GM18873 (cell line): ENCODE measurements around the gene CACNA2D3.

Experiments
- ATAC-seq: cut with Tn5 transposase; IDR thresholded peaks from one replicate; pipeline ENCODE4 v1.9.1; 2021; ENCODE audit warnings: mild to moderate bottlenecking, moderate library complexity, moderate number of reproducible peaks; ENCODE audit not compliant: unreplicated experiment, low FRiP score

CACNA2D3 gene

DNA sequence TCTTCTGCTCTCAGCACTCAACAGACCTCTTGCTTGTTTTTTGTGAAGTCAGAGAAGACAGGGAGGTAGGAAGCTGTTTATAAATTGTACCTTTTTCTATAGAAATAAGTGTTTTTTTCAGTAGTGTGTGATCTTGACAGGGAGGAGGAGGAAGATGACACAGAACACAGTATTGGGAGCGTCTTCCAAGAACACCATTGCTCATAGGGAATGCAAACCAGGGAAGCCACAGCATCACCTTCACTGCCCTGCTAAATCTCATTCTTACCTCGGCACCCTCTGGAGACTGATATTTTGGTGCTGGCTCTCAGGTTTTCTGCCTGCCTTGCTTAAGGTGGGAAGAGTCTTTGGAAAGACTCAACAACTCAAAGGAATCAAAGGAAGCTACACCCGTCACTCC is 636.1 kb downstream of the CACNA2D3 start:
- no peak for ATAC-seq

GRCh38 chr3:54759166-54759565 is 636.8 kb downstream of the CACNA2D3 start:
- no peak for ATAC-seq

DNA sequence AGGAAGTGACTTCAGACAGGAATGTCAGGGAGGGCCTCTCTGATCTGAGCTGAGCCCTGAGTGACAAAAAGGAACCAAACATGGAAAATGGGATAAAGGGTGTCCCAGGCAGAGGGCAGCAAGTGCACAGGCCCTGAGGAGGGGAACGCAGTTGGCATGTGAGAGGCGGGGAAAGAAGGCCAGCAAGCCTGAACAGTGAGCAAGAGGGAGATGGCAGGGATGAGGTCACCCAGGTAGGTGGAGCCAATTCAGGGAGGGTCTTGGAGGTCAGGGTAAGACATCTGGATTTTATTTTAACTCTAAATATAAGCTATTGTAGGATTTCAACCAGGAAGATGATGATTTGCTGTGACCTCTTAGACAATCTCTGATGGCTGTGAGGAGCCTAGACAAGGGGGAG is 637.8 kb downstream of the CACNA2D3 start:
- ATAC-seq: no peak

GRCh38 chr3:54761637-54762036 is 639.3 kb downstream of the CACNA2D3 start:
- ATAC-seq: no peak

GRCh38 chr3:54764911-54765310 is 642.6 kb downstream of the CACNA2D3 start:
- no peak for ATAC-seq

GRCh38 chr3:54771050-54771449 is 648.7 kb downstream of the CACNA2D3 start:
- ATAC-seq: no peak

DNA sequence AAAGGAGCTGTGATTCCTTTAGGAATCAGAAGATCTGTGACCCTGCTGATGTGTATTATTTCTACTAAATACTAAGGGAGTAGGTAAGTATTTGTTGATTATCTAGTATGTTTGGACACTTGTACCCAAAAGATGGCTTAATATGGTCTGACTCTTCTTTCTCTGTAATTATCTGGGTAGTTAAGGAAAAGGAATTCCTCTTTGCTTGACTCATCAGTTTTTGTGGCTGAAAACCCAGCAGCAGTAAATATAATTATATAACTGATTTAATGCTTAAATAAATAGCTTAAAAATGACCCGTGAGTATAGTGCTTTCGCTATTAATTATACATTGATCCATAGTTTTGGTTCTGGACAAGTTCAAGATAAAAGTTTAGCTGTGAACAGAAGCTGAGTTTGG is 649.7 kb downstream of the CACNA2D3 start:
- no peak for ATAC-seq

GRCh38 chr3:54772746-54773145 is 650.4 kb downstream of the CACNA2D3 start:
- no peak for ATAC-seq

DNA sequence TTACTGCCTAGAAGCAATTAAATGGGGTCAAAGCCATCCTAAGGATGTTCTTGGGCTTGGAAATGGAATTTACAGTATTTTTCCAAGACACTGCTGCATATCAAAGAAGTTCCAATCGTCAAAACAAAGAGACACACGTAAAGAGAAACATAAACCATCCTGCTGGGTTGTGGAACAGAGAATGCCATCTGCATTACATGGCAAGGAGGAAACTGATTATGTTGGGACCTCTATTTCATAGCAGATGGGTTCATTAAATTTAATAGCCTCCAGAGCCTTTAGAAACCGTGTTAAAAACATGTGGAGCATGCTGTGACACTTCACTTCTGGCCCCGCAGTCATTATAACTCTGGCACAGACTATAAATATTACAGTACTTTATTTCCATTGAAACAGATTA is 650.9 kb downstream of the CACNA2D3 start:
- ATAC-seq: no peak

DNA sequence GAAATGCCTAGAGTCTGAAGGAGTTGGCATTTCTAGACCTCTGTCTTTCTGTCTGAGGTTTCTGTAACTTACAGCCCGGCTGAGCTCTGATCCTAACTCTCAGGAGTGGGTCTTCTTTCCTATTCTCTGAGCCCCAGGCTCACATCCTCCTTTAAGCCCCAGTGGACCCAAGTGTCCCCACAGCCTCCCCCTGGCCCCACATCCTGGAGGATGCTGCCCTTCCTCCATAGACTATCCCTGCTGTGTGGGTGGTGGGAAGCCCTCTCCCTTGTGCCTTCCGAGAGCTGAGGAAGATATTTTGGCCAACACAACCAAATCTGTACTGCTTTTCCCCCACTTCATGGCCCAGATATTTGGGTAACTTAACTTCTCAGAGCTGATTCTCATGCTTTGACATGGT is 654.2 kb downstream of the CACNA2D3 start:
- no peak for ATAC-seq

GRCh38 chr3:54777141-54777540 is 654.8 kb downstream of the CACNA2D3 start:
- no peak for ATAC-seq

- no peak for ATAC-seq
These were observed 658.0 kb downstream of the CACNA2D3 start for GRCh38 chr3:54780336-54780735.

- no peak for ATAC-seq
These were observed 659.4 kb downstream of the CACNA2D3 start for GRCh38 chr3:54781728-54782127.

GRCh38 chr3:54783611-54784010 is 661.3 kb downstream of the CACNA2D3 start:
- no peak for ATAC-seq

- ATAC-seq: no peak
These were observed 661.7 kb downstream of the CACNA2D3 start for GRCh38 chr3:54784021-54784420.

DNA sequence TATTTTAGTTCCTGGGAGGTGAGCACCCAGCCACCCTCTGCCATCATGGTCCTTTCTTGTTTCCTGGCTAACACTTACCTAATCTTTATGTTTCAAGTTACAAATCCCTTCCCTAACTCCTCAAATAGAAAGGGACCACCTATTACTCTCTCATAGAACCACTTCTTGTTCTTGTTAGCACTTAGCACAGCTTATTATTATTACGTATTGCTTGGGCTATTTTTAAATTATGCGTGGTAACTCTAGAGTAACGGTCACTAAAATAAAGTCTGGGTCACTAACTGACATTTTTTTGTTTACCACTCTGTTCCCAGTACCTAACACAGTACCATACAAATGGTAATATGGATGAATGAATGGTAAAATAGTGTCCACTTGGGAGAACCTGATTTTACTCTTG is 663.6 kb downstream of the CACNA2D3 start:
- ATAC-seq: no peak

- ATAC-seq: no peak
These were observed 667.7 kb downstream of the CACNA2D3 start for GRCh38 chr3:54790051-54790450.

DNA sequence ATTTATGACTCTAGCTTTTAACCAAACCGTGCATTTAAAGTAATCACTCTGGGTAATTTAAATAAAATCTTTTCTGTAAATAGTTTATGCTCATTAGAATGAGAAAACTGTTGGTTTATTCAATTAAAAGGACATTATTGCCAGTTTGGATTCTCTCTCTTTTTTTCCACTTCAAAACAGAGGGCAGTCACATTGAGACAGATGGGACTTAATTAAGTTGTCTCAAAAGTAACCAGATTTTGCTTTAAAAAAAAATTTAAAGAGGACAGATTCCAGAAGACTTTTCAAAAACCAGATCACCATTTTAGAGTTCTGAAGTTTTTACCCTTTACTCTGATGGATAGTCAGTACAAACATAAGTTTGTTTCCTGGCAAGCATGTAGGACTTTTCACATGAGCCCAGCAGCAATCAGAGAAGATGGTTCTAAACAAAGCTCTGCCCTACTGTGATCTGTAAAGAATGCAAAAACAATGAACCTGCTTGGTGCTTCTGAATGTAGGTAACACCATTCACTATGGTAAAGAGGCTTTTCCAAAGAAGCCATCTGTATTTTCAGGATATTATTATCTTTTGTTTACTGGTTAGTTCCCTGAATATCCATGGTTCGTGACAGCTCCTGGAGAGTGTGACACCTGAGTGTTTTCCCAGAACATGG is 669.3 kb downstream of the CACNA2D3 start:
- no peak for ATAC-seq

- no peak for ATAC-seq
These were observed 670.2 kb downstream of the CACNA2D3 start for GRCh38 chr3:54792584-54792983.

- no peak for ATAC-seq
These were observed 670.8 kb downstream of the CACNA2D3 start for GRCh38 chr3:54793171-54793570.

DNA sequence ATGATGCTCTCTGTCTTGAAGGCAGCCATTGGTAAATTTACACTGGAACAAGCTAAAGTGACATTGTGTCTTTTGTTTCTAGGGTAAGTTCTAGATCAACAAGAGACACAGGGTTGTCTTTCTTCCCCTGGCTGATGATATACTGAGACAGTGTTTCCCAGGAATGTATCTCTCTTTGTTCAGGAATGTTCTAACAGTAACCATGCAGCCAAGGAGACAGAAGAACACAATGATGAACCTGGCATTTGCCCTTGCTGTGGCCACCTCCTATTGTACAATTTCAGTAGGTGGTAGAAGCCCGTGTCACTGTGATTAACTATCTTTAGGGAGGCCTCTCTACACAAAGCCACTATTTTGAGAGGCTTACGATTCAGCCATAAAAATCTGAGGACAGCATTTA is 674.8 kb downstream of the CACNA2D3 start:
- ATAC-seq: no peak

GRCh38 chr3:54800478-54800877 is 678.1 kb downstream of the CACNA2D3 start:
- ATAC-seq: no peak

DNA sequence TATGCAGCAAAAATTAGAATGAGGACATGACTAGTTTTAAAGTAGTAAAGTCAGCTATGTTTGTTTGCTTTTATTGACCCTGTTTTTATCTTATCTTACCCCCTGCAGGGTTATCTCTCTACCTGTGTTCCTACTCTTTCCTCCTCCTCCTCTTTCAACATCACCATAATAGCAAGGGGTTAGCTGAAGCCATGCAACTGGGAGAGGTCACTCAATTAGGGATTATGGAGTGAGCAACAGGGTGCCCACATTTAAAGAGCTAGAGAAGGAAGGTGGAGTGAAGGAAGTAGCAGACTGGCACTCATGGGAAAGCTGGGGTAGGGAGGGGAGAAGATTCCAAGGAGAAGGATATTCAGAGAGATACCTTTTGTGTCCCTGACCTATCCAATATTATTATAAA is 679.6 kb downstream of the CACNA2D3 start:
- no peak for ATAC-seq
